PFSK-1 (cell line): Measurements from ENCODE around the gene GSN.

Experiments
- FOXP2 ChIP-seq: optimal IDR thresholded peaks from 2 replicates; pipeline ENCODE3; 2011; ENCODE audit warnings: borderline replicate concordance, control low read depth, inconsistent platforms; ENCODE audit not compliant: insufficient read depth; ENCODE audit errors: extremely low read length, extremely low read depth
- POLR2AphosphoS5 ChIP-seq: IDR thresholded peaks from 2 replicates; pipeline ENCODE4 v1.6.1; 2012; ENCODE audit warnings: low read depth, mild to moderate bottlenecking, control low read depth, low read length, moderate library complexity
- SIN3A ChIP-seq: IDR thresholded peaks from 2 replicates; pipeline ENCODE4 v1.6.1; 2012; ENCODE audit warnings: mild to moderate bottlenecking, low read length, moderate library complexity, borderline replicate concordance; ENCODE audit not compliant: insufficient read depth
- TAF1 ChIP-seq: IDR thresholded peaks from 2 replicates; pipeline ENCODE4 v1.6.1; 2012; ENCODE audit warnings: low read length, control low read depth, borderline replicate concordance; ENCODE audit not compliant: insufficient read depth
- TF ChIP-seq, protein P1 (sequence below), 2 experiments: IDR thresholded peaks; 2 replicates each; pipeline versions ENCODE4 v1.6.1 to v1.8.0; 2011 to 2012; ENCODE audit warnings: low read depth in 2 of 2, low read length in 2 of 2, control low read depth in 1 of 2, inconsistent platforms in 1 of 2, mild to moderate bottlenecking in 1 of 2, moderate library complexity in 1 of 2; ENCODE audit not compliant: insufficient read depth in 1 of 2

GRCh38 chr9:121368745-121369144 is 100.8 kb downstream of the GSN start:
- TF ChIP-seq, protein P1, sequence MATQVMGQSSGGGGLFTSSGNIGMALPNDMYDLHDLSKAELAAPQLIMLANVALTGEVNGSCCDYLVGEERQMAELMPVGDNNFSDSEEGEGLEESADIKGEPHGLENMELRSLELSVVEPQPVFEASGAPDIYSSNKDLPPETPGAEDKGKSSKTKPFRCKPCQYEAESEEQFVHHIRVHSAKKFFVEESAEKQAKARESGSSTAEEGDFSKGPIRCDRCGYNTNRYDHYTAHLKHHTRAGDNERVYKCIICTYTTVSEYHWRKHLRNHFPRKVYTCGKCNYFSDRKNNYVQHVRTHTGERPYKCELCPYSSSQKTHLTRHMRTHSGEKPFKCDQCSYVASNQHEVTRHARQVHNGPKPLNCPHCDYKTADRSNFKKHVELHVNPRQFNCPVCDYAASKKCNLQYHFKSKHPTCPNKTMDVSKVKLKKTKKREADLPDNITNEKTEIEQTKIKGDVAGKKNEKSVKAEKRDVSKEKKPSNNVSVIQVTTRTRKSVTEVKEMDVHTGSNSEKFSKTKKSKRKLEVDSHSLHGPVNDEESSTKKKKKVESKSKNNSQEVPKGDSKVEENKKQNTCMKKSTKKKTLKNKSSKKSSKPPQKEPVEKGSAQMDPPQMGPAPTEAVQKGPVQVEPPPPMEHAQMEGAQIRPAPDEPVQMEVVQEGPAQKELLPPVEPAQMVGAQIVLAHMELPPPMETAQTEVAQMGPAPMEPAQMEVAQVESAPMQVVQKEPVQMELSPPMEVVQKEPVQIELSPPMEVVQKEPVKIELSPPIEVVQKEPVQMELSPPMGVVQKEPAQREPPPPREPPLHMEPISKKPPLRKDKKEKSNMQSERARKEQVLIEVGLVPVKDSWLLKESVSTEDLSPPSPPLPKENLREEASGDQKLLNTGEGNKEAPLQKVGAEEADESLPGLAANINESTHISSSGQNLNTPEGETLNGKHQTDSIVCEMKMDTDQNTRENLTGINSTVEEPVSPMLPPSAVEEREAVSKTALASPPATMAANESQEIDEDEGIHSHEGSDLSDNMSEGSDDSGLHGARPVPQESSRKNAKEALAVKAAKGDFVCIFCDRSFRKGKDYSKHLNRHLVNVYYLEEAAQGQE (IDR thresholded peaks at IDR 0.05; ENCODE audit: insufficient read depth in 1 of 2, low read depth in 2 of 2, low read length in 2 of 2), result no peak
- TF ChIP-seq POLR2AphosphoS5 (no peak), TAF1 (no peak), SIN3A (no peak), FOXP2 (no peak)
